WTC11 (cell line): ENCODE data around the gene ZNF503. TPM values are rescaled to one million over a fixed set of nuclear protein-coding genes. Genes with fewer than 3 reads are reported as not detected.

Experiments used
- ATAC-seq: fragments of 200-7000 bp; cut with Tn5 transposase; 2 replicates; pipeline ENCODE4 v1.10.0; 2021; ENCODE audit warnings: mild to moderate bottlenecking, moderate library complexity
- CTCF ChIA-PET: fragments of 300-600 bp; sonication (Branson Sonifier 250); formaldehyde crosslinking; loops from one replicate; lab custom pipeline; 2021; ENCODE audit warnings: antibody characterized with exemption; lab: Charles Lee
- POLR2A ChIA-PET: fragments of 350-600 bp; sonication (Branson Sonifier 250); formaldehyde crosslinking; loops from one replicate; lab custom pipeline; 2021; ENCODE audit warnings: antibody characterized with exemption; lab: Charles Lee
- DNase-seq: peaks from one replicate; pipeline ENCODE4 v3.0.0; 2021; ENCODE audit warnings: low spot score
- H3K27ac Mint-ChIP-seq: 2 replicates; pipeline ENCODE4 v1.8.0; 2021; ENCODE audit warnings: mixed read lengths
- H3K27me3 Mint-ChIP-seq: 2 replicates; pipeline ENCODE4 v1.8.0; 2021; ENCODE audit warnings: low read depth, mild to moderate bottlenecking, moderate library complexity, mixed read lengths
- H3K36me3 Mint-ChIP-seq: 2 replicates; pipeline ENCODE4 v1.8.0; 2021; ENCODE audit warnings: mixed read lengths
- H3K4me1 Mint-ChIP-seq: 2 replicates; pipeline ENCODE4 v1.8.0; 2022; ENCODE audit warnings: mixed read lengths
- H3K4me3 Mint-ChIP-seq: 2 replicates; pipeline ENCODE4 v1.8.0; 2021; ENCODE audit warnings: mild to moderate bottlenecking, moderate library complexity, mixed read lengths
- H3K9me3 Mint-ChIP-seq: 2 replicates; pipeline ENCODE4 v1.8.0; 2021; ENCODE audit warnings: mixed read lengths
- ARID4B ChIP-seq: sonication (generic); formaldehyde crosslinking; IDR thresholded peaks from 2 replicates; pipeline ENCODE4 v1.8.0; 2023; ENCODE audit warnings: missing genetic modification reagents, mild to moderate bottlenecking, borderline replicate concordance
- ATF6 ChIP-seq: sonication (generic); formaldehyde crosslinking; IDR thresholded peaks from 2 replicates; pipeline ENCODE4 v1.8.1; 2023; ENCODE audit warnings: mild to moderate bottlenecking, missing genetic modification reagents
- CREM ChIP-seq: sonication (generic); formaldehyde crosslinking; IDR thresholded peaks from 2 replicates; pipeline ENCODE4 v1.8.1; 2022; ENCODE audit warnings: mild to moderate bottlenecking, missing genetic modification reagents, moderate library complexity
- FOXJ3 ChIP-seq: sonication (generic); formaldehyde crosslinking; IDR thresholded peaks from 2 replicates; pipeline ENCODE4 v1.9.0; 2021; ENCODE audit warnings: missing genetic modification reagents, mild to moderate bottlenecking, borderline replicate concordance
- GABPB1 ChIP-seq: sonication (generic); formaldehyde crosslinking; IDR thresholded peaks from 2 replicates; pipeline ENCODE4 v1.8.1; 2023; ENCODE audit warnings: mild to moderate bottlenecking, missing genetic modification reagents
- GRHL2 ChIP-seq: fragments of 250-450 bp; sonication (Bioruptor Pico); IDR thresholded peaks from 2 replicates; pipeline ENCODE4 v1.8.0; 2022; ENCODE audit warnings: mild to moderate bottlenecking, moderate library complexity; ENCODE audit not compliant: insufficient replicate concordance, severe bottlenecking
- HMGXB4 ChIP-seq: sonication (generic); formaldehyde crosslinking; IDR thresholded peaks from 2 replicates; pipeline ENCODE4 v1.8.1; 2023; ENCODE audit warnings: mild to moderate bottlenecking, moderate library complexity, missing genetic modification reagents
- MXD4 ChIP-seq: fragments of 250-450 bp; sonication (Bioruptor Pico); IDR thresholded peaks from 2 replicates; pipeline ENCODE4 v1.8.0; 2021; ENCODE audit warnings: mild to moderate bottlenecking, moderate library complexity, borderline replicate concordance
- NFE2L1 ChIP-seq: sonication (generic); formaldehyde crosslinking; IDR thresholded peaks from 2 replicates; pipeline ENCODE4 v1.8.1; 2023; ENCODE audit warnings: missing genetic modification reagents
- SMAD3 ChIP-seq: sonication (generic); formaldehyde crosslinking; IDR thresholded peaks from 2 replicates; pipeline ENCODE4 v1.8.0; 2022; ENCODE audit warnings: missing genetic modification reagents, mild to moderate bottlenecking, borderline replicate concordance
- ZNF219 ChIP-seq: sonication (generic); formaldehyde crosslinking; IDR thresholded peaks from 2 replicates; pipeline ENCODE4 v1.8.0; 2023; ENCODE audit warnings: missing genetic modification reagents, mild to moderate bottlenecking, borderline replicate concordance
- ZNF263 ChIP-seq: sonication (generic); formaldehyde crosslinking; IDR thresholded peaks from 2 replicates; pipeline ENCODE4 v1.8.1; 2022; ENCODE audit warnings: low read depth, mild to moderate bottlenecking, moderate library complexity, missing genetic modification reagents
- ZNF396 ChIP-seq: fragments of 250-450 bp; sonication (Bioruptor Pico); IDR thresholded peaks from 2 replicates; pipeline ENCODE4 v1.8.0; 2021; ENCODE audit warnings: mild to moderate bottlenecking, moderate library complexity, borderline replicate concordance
- total RNA-seq: library from RNA; stranded (reverse); gene quantifications from 3 replicates; pipeline ENCODE4 v1.2.3, GENCODE V29; 2021
- TF ChIP-seq, protein P1 (sequence below): sonication (generic); formaldehyde crosslinking; IDR thresholded peaks from 2 replicates; pipeline ENCODE4 v1.8.1; 2022; ENCODE audit warnings: mild to moderate bottlenecking, missing genetic modification reagents, moderate library complexity, borderline replicate concordance
- TF ChIP-seq, protein P2 (sequence below): sonication (generic); formaldehyde crosslinking; IDR thresholded peaks from 2 replicates; pipeline ENCODE4 v1.8.0; 2022; ENCODE audit warnings: mild to moderate bottlenecking, missing genetic modification reagents
- TF ChIP-seq, protein P3 (sequence below): sonication (generic); formaldehyde crosslinking; conservative IDR thresholded peaks from 2 replicates; pipeline ENCODE4 v1.8.1; 2022; ENCODE audit warnings: mild to moderate bottlenecking, missing genetic modification reagents
- TF ChIP-seq, protein P4 (sequence below): sonication (generic); formaldehyde crosslinking; IDR thresholded peaks from 2 replicates; pipeline ENCODE4 v1.8.1; 2023; ENCODE audit warnings: mild to moderate bottlenecking, missing genetic modification reagents
- TF ChIP-seq, protein P5 (sequence below): sonication (generic); formaldehyde crosslinking; IDR thresholded peaks from 2 replicates; pipeline ENCODE4 v1.8.1; 2023; ENCODE audit warnings: mild to moderate bottlenecking, missing genetic modification reagents, moderate library complexity
- TF ChIP-seq, protein P6 (sequence below): fragments of 250-450 bp; sonication (Bioruptor Pico); conservative IDR thresholded peaks from 2 replicates; pipeline ENCODE4 v1.9.0; 2021; ENCODE audit warnings: mild to moderate bottlenecking

ZNF503 gene
- total RNA-seq, 1 experiment from 2014 or later = 0.39 TPM

- no peak for TF ChIP-seq FOXJ3
- TF ChIP-seq ATF6 (CRISPR knock-in tag) = no peak
- TF ChIP-seq, protein P1, sequence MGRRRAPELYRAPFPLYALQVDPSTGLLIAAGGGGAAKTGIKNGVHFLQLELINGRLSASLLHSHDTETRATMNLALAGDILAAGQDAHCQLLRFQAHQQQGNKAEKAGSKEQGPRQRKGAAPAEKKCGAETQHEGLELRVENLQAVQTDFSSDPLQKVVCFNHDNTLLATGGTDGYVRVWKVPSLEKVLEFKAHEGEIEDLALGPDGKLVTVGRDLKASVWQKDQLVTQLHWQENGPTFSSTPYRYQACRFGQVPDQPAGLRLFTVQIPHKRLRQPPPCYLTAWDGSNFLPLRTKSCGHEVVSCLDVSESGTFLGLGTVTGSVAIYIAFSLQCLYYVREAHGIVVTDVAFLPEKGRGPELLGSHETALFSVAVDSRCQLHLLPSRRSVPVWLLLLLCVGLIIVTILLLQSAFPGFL (CRISPR knock-in tag) = no peak
- TF ChIP-seq ARID4B (CRISPR knock-in tag) = no peak
- TF ChIP-seq ZNF263 (CRISPR knock-in tag) = no peak
- TF ChIP-seq, protein P2, sequence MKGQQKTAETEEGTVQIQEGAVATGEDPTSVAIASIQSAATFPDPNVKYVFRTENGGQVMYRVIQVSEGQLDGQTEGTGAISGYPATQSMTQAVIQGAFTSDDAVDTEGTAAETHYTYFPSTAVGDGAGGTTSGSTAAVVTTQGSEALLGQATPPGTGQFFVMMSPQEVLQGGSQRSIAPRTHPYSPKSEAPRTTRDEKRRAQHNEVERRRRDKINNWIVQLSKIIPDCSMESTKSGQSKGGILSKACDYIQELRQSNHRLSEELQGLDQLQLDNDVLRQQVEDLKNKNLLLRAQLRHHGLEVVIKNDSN (CRISPR knock-in tag) = no peak
- TF ChIP-seq, protein P3, sequence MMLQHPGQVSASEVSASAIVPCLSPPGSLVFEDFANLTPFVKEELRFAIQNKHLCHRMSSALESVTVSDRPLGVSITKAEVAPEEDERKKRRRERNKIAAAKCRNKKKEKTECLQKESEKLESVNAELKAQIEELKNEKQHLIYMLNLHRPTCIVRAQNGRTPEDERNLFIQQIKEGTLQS (CRISPR knock-in tag) = no peak
- no peak for TF ChIP-seq GRHL2 (CRISPR knock-in tag)
- TF ChIP-seq, protein P4, sequence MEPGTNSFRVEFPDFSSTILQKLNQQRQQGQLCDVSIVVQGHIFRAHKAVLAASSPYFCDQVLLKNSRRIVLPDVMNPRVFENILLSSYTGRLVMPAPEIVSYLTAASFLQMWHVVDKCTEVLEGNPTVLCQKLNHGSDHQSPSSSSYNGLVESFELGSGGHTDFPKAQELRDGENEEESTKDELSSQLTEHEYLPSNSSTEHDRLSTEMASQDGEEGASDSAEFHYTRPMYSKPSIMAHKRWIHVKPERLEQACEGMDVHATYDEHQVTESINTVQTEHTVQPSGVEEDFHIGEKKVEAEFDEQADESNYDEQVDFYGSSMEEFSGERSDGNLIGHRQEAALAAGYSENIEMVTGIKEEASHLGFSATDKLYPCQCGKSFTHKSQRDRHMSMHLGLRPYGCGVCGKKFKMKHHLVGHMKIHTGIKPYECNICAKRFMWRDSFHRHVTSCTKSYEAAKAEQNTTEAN = no peak
Observed at GRCh38 chr10:75448166-75448565, 46.6 kb upstream of the ZNF503 start (continued).

DNA sequence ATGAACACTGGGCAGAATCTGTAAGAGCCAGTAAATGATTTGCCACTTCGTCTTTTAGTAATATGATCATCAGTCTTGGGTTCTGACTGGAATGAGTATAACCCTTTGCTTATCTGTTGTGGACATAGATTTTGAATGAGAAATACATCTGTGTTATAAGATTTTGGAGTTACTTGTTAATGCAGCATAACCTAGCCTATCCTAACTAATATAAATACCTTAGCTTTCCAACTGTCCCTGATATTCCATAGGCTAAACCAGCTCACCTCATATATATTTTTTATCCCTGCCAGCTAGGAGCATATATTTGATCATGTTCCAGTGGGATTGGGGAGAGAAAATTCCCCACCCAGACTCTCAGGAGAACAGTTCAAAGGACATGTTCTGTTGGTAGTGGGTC is 44.9 kb upstream of the ZNF503 start:
- ATAC-seq = no peak
- H3K36me3 Mint-ChIP-seq = peaks cover 27% of the 10 kb centered on the region
- peaks cover 32% of the 10 kb centered on the region for H3K4me1 Mint-ChIP-seq
- POLR2A ChIA-PET = no interaction called here
- TF ChIP-seq HMGXB4 (no peak), FOXJ3 (no peak), NFE2L1 (CRISPR knock-in tag) (no peak), CREM (no peak), MXD4 (CRISPR knock-in tag) (no peak), ZNF219 (no peak), SMAD3 (CRISPR knock-in tag) (no peak), GABPB1 (CRISPR knock-in tag) (no peak), ZNF396 (CRISPR knock-in tag) (no peak)
- TF ChIP-seq, protein P5, sequence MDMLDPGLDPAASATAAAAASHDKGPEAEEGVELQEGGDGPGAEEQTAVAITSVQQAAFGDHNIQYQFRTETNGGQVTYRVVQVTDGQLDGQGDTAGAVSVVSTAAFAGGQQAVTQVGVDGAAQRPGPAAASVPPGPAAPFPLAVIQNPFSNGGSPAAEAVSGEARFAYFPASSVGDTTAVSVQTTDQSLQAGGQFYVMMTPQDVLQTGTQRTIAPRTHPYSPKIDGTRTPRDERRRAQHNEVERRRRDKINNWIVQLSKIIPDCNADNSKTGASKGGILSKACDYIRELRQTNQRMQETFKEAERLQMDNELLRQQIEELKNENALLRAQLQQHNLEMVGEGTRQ (CRISPR knock-in tag) = no peak
- TF ChIP-seq, protein P6, sequence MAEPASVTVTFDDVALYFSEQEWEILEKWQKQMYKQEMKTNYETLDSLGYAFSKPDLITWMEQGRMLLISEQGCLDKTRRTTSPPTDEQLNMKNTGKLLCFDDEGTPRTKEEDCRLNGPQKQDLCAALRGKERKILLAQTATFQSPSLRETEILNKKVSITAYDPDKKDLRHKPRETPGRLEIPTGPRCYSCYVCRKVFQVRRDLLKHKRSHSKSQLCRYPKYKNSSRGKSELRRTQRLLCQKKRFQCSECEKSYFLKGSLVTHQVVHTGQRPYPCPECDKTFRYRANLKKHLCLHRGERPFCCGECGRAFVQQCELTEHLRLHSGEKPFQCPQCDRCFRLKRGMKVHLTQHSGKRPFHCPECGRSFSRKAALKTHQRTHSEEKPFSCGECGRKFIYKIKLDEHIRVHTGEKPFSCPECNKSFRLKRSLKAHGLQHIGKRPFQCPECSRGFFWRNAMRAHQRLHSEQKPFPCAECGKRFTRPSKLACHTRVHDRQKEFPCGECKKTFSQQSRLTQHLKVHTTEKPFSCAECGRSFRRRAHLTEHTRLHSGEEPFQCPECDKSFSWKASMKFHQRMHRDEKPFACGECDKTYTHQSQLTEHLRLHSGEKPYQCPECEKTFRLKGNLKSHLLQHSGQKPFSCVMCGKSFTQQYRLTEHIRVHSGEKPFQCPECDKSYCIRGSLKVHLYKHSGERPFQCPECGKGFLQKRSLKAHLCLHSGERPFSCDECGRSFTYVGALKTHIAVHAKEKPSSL (CRISPR knock-in tag) = no peak
- H3K4me3 Mint-ChIP-seq = no peak overlapping the region
- no peak overlapping the region for H3K27ac Mint-ChIP-seq
- peaks cover 51% of the 10 kb centered on the region for H3K27me3 Mint-ChIP-seq
- CTCF ChIA-PET = no interaction called here
- no peak for DNase-seq
- peaks cover 40% of the 10 kb centered on the region for H3K9me3 Mint-ChIP-seq
